HEK293T (cell line): ENCODE data around the gene OTOP3.

Experiments used
- BHLHE40 ChIP-seq: fragments of 450-650 bp; IDR thresholded peaks from 2 replicates; pipeline ENCODE4 v1.6.1; 2016; ENCODE audit warnings: mild to moderate bottlenecking, moderate library complexity, borderline replicate concordance
- CTBP1 ChIP-seq: fragments of 450-650 bp; IDR thresholded peaks from 2 replicates; pipeline ENCODE4 v1.6.1; 2016; ENCODE audit warnings: borderline replicate concordance
- ELF4 ChIP-seq: fragments of 450-650 bp; IDR thresholded peaks from 2 replicates; pipeline ENCODE4 v1.6.1; 2017; ENCODE audit warnings: antibody characterized with exemption
- FOXA1 ChIP-seq: fragments of 450-650 bp; IDR thresholded peaks from 2 replicates; pipeline ENCODE4 v1.6.1; 2016; ENCODE audit warnings: mild to moderate bottlenecking
- FOXK2 ChIP-seq: fragments of 450-650 bp; IDR thresholded peaks from 2 replicates; pipeline ENCODE4 v1.6.1; 2016; ENCODE audit warnings: mild to moderate bottlenecking
- FOXM1 ChIP-seq: fragments of 450-650 bp; IDR thresholded peaks from 2 replicates; pipeline ENCODE4 v1.6.1; 2017; ENCODE audit warnings: mild to moderate bottlenecking, borderline replicate concordance
- LEF1 ChIP-seq: fragments of 450-650 bp; IDR thresholded peaks from 2 replicates; pipeline ENCODE4 v1.6.1; 2017; ENCODE audit warnings: mild to moderate bottlenecking, borderline replicate concordance
- SP1 ChIP-seq: fragments of 450-650 bp; IDR thresholded peaks from 2 replicates; pipeline ENCODE4 v1.6.1; 2017
- SUZ12 ChIP-seq: fragments of 450-650 bp; IDR thresholded peaks from 2 replicates; pipeline ENCODE4 v1.6.1; 2016; ENCODE audit warnings: mild to moderate bottlenecking
- TARDBP ChIP-seq: fragments of 450-650 bp; IDR thresholded peaks from 2 replicates; pipeline ENCODE4 v1.6.1; 2016
- ZNF384 ChIP-seq: fragments of 450-650 bp; IDR thresholded peaks from 2 replicates; pipeline ENCODE4 v1.6.1; 2016
- TF ChIP-seq, protein P1 (sequence below): fragments of 450-650 bp; IDR thresholded peaks from 2 replicates; pipeline ENCODE4 v1.6.1; 2016

DNA sequence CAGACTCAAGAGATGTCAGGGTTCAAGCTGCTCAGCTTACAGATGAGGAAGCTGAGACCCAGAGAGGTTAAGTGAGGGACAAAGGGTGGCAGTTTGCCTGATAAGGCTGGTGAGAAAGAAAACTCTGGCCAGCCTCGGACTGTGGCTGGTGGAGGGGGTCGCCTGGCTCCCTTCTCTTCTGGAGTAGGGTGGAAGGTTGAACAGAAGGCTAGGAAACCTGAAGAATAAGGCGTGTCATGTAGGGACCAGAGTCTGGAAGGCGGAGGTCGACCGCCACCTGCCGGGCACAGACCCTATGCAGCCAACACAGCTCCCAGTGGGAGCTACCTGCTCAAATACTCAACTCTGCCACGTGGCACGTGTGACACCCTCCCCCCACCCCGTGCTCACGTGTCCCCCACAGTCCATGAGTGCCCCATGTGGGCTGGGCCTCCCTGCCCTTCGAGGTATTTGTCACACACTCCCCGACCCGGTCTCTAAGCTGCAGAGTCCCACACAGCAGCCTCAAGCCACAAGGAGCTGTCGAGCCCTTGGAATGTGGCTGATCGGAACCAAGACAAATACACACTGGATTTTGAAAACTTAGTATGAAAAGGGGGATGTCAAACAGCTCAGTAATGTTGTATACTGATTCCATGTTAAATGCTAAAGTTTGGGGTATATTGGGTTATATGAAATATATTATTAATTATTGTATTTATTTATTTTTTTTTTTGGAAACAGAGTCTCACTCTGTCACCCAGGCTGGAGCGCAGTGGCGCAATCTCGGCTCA is 25.1 kb downstream of the OTOP3 start:
- TF ChIP-seq ELF4 (no peak), BHLHE40 (no peak), SUZ12 (no peak), FOXK2 (no peak), FOXM1 (no peak), ZNF384 (no peak), FOXA1 (no peak), LEF1 (no peak), CTBP1 (peak; percentile 45; the same call in 1 of the 2 replicates), TARDBP (no peak), SP1 (no peak)
- TF ChIP-seq, protein P1, sequence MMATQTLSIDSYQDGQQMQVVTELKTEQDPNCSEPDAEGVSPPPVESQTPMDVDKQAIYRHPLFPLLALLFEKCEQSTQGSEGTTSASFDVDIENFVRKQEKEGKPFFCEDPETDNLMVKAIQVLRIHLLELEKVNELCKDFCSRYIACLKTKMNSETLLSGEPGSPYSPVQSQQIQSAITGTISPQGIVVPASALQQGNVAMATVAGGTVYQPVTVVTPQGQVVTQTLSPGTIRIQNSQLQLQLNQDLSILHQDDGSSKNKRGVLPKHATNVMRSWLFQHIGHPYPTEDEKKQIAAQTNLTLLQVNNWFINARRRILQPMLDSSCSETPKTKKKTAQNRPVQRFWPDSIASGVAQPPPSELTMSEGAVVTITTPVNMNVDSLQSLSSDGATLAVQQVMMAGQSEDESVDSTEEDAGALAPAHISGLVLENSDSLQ = no peak
